ENCODE data around the gene SHROOM3. TPM values are rescaled to one million over a fixed set of nuclear protein-coding genes. Genes with fewer than 3 reads are reported as not detected.

SHROOM3 gene
- total and polyA plus RNA-seq, 12 donors = 1.1 to 16.2 (median 8.8) TPM

GRCh38 chr4:76691807-76692582 is 257.0 kb downstream of the SHROOM3 start:
- H3K4me1 ChIP-seq (replicated peaks in 1 of 2) = peaks cover 0 to 23% of the 10 kb centered on the region in 2 donors
- no peaks in the 10 kb centered on the region for H3K9me3 ChIP-seq (replicated peaks in 1 of 3)
- H3K27me3 ChIP-seq = no peaks in the 10 kb centered on the region
- no peak overlapping the region for H3K27ac ChIP-seq
- H3K36me3 ChIP-seq (replicated peaks in 1 of 2) = no peaks in the 10 kb centered on the region
- no peak overlapping the region for H3K4me3 ChIP-seq
- intact Hi-C loops (cut with DNase I) = no loop called here
- TF ChIP-seq CTCF (IDR thresholded peaks at IDR 0.05) (no peak), POLR2A (IDR thresholded peaks at IDR 0.05) (no peak)
- 70 to 78% (median 75%) methylated on average over 5 of the region's 5 CpGs for WGBS, 4 donors
- DNase-seq = no peak

- Histone ChIP-seq H3K36me3 (replicated peaks in 1 of 2) (no peaks in the 10 kb centered on the region), H3K4me1 (replicated peaks in 1 of 2) (peaks cover 0 to 23% of the 10 kb centered on the region in 2 donors), H3K27me3 (no peaks in the 10 kb centered on the region), H3K4me3 (no peak overlapping the region), H3K9me3 (replicated peaks in 1 of 3) (no peaks in the 10 kb centered on the region), H3K27ac (no peak overlapping the region)
- 90 to 93% (median 92%) methylated on average over 2 of the region's 2 CpGs for WGBS, 4 donors
- TF ChIP-seq CTCF (IDR thresholded peaks at IDR 0.05) (no peak), POLR2A (IDR thresholded peaks at IDR 0.05) (no peak)
- intact Hi-C loops (cut with DNase I) = no loop called here
- DNase-seq = no peak
Measured at GRCh38 chr4:76692761-76693160, 257.7 kb downstream of the SHROOM3 start.

GRCh38 chr4:76694056-76694455 is 259.0 kb downstream of the SHROOM3 start:
- Histone ChIP-seq H3K27ac (no peak overlapping the region), H3K4me1 (replicated peaks in 1 of 2) (peaks cover 0 to 18% of the 10 kb centered on the region in 2 donors)
- intact Hi-C loops (cut with DNase I) = no loop called here

GRCh38 chr4:76696109-76696508 is 261.1 kb downstream of the SHROOM3 start:
- no peak overlapping the region for H3K4me3 ChIP-seq
- WGBS, 4 donors = 59 to 63% (median 62%) methylated on average over 6 to 7 of the region's 7 CpGs
- no peaks in the 10 kb centered on the region for H3K36me3 ChIP-seq (replicated peaks in 1 of 2)
- H3K9me3 ChIP-seq (replicated peaks in 1 of 3) = no peaks in the 10 kb centered on the region
- peaks cover 0 to 6% of the 10 kb centered on the region in 2 donors for H3K4me1 ChIP-seq (replicated peaks in 1 of 2)
- no peak overlapping the region for H3K27ac ChIP-seq
- peak; percentile 24 to 66 (median 51) for DNase-seq
- no peaks in the 10 kb centered on the region for H3K27me3 ChIP-seq
- TF ChIP-seq POLR2A (IDR thresholded peaks at IDR 0.05) (no peak), CTCF (IDR thresholded peaks at IDR 0.05) (no peak)
- intact Hi-C loops (cut with DNase I) = no loop called here

More at GRCh38 chr4:76694056-76694455, 259.0 kb downstream of the SHROOM3 start:
- no peaks in the 10 kb centered on the region for H3K27me3 ChIP-seq
- no peak for TF ChIP-seq CTCF (IDR thresholded peaks at IDR 0.05)
- TF ChIP-seq POLR2A (IDR thresholded peaks at IDR 0.05) = no peak
- no peak overlapping the region for H3K4me3 ChIP-seq
- 71 to 82% (median 76%) methylated on average over 1 of the region's 1 CpG for WGBS, 4 donors
- H3K9me3 ChIP-seq (replicated peaks in 1 of 3) = no peaks in the 10 kb centered on the region
- DNase-seq = no peak
- no peaks in the 10 kb centered on the region for H3K36me3 ChIP-seq (replicated peaks in 1 of 2)

Measured in adrenal gland (tissue), 12 donors.